Posterior vena cava (tissue), 2 donors: ENCODE measurements around the gene DHCR24. TPM values are rescaled to one million over a fixed set of nuclear protein-coding genes. Genes with fewer than 3 reads are reported as not detected.

Source experiments
- DNase-seq: peaks from one replicate; pipeline ENCODE4 v3.0.0-alpha.2; 2020; ENCODE audit warnings: low spot score
- intact Hi-C, 2 donors: fragments of 100-400 bp; cut with DNase I; formaldehyde crosslinking; loops; one replicate each; pipeline versions ENCODE4 v1.14.1 to v1.14.2; 2022 to 2023
- total RNA-seq, 2 donors: library from RNA; stranded (reverse); fragmentation: NEBNext Ultra II Directional; extraction: Animal tissue kit (Norgen Biotek cat#: 25700); gene quantifications; one replicate each; pipeline ENCODE4 v1.2.1, GENCODE V29; 2021
- donor health status: DM: yes; HTN: yes; CAD: no.
- donor health status: DM: yes; HTN: yes; CAD: no.

DHCR24 gene
- total RNA-seq, 2 donors from 2014 or later = 8.0 to 27.1 TPM

GRCh38 chr1:54869173-54869851, 17.7 kb downstream of the DHCR24 start:
- no peak for DNase-seq
- intact Hi-C loops = no loop called here

- intact Hi-C loops = no loop called here
- DNase-seq = no peak
Measured at GRCh38 chr1:54867717-54868057, 19.3 kb downstream of the DHCR24 start.

GRCh38 chr1:54866801-54867716, 19.9 kb downstream of the DHCR24 start:
- no peak for DNase-seq
- intact Hi-C loops = no loop called here

- no peak for DNase-seq
- intact Hi-C loops = no loop called here
Measured at GRCh38 chr1:54865238-54866073, 21.5 kb downstream of the DHCR24 start.

GRCh38 chr1:54864460-54865208, 22.4 kb downstream of the DHCR24 start:
- intact Hi-C loops = no loop called here
- no peak for DNase-seq

- intact Hi-C loops = no loop called here
- DNase-seq = no peak
Measured at GRCh38 chr1:54863267-54863665, 23.7 kb downstream of the DHCR24 start.

- intact Hi-C loops = no loop called here
- DNase-seq = no peak
Measured at GRCh38 chr1:54861070-54861761, 25.8 kb downstream of the DHCR24 start.

GRCh38 chr1:54859700-54860391, 27.1 kb downstream of the DHCR24 start:
- intact Hi-C loops = no loop called here
- DNase-seq = no peak

- no peak for DNase-seq
- intact Hi-C loops = no loop called here
Measured at GRCh38 chr1:54857746-54858561, 29.0 kb downstream of the DHCR24 start.

GRCh38 chr1:54857141-54857540, 29.9 kb downstream of the DHCR24 start:
- intact Hi-C loops = no loop called here
- DNase-seq = no peak

GRCh38 chr1:54854381-54855020, 32.5 kb downstream of the DHCR24 start:
- no peak for DNase-seq
- intact Hi-C loops = no loop called here

GRCh38 chr1:54853793-54854370, 33.1 kb downstream of the DHCR24 start:
- no peak for DNase-seq
- intact Hi-C loops = no loop called here

GRCh38 chr1:54853096-54853792, 33.8 kb downstream of the DHCR24 start:
- DNase-seq = no peak
- intact Hi-C loops = no loop called here

- intact Hi-C loops = no loop called here
- DNase-seq = no peak
Measured at GRCh38 chr1:54851936-54852524, 35.0 kb downstream of the DHCR24 start.

- intact Hi-C loops = no loop called here
- DNase-seq = no peak
Measured at GRCh38 chr1:54851406-54851805, 35.6 kb downstream of the DHCR24 start.
